Gastrocnemius medialis (tissue), 4 donors: ENCODE results near the gene RNASE13. TPM values are rescaled to one million over a fixed set of nuclear protein-coding genes. Genes with fewer than 3 reads are reported as not detected.

Experiments
- ATAC-seq, 2 donors: fragments of 150-250 bp; one replicate each; pipeline ENCODE4 v1.9.1; 2016
- DNase-seq, 2 donors: peaks; one replicate each; pipeline ENCODE4 v3.0.0-alpha.2; 2019
- H3K27ac ChIP-seq, 4 donors: fragments of 200-600 bp; sonication (generic); 1 replicate in 1 of 4; 2 replicates in 3 of 4; pipeline ENCODE4 v1.5.1; 2016 to 2018; ENCODE audit warnings: mild to moderate bottlenecking in 2 of 4, moderate library complexity in 1 of 4
- H3K27me3 ChIP-seq, 3 donors: fragments of 200-600 bp; sonication (generic) in 2 of 3; 1 replicate in 1 of 3; 2 replicates in 2 of 3; pipeline versions ENCODE4 v1.5.1 to v1.6.0; 2016 to 2019; ENCODE audit warnings: mild to moderate bottlenecking in 1 of 3, moderate library complexity in 1 of 3
- H3K36me3 ChIP-seq, 2 donors: fragments of 200-600 bp; sonication (generic) in 1 of 2; one replicate each; pipeline ENCODE4 v1.5.1; 2017 to 2018
- H3K4me1 ChIP-seq, 2 donors: fragments of 200-600 bp; sonication (generic) in 1 of 2; one replicate each; pipeline ENCODE4 v1.5.1; 2016 to 2017; ENCODE audit warnings: mild to moderate bottlenecking in 2 of 2
- H3K4me3 ChIP-seq, 4 donors: fragments of 200-600 bp; sonication (generic) in 3 of 4; 1 replicate in 1 of 4; 2 replicates in 3 of 4; pipeline ENCODE4 v1.5.1; 2016 to 2019; ENCODE audit warnings: mild to moderate bottlenecking in 2 of 4
- H3K9me3 ChIP-seq, 3 donors: fragments of 200-600 bp; sonication (generic) in 2 of 3; 1 replicate in 1 of 3; 2 replicates in 2 of 3; pipeline ENCODE4 v1.5.1; 2016 to 2019
- POLR2A ChIP-seq, 2 donors: fragments of 450-650 bp; IDR thresholded peaks; one replicate each; pipeline ENCODE4 v1.6.1; 2017; ENCODE audit warnings: antibody characterized with exemption in 2 of 2, mild to moderate bottlenecking in 2 of 2, moderate library complexity in 2 of 2
- in situ Hi-C, 4 donors: fragments of 200-750 bp; cut with MboI; loops; one replicate each; pipeline versions ENCODE4 v1.15.0 to v1.8.0; 2017; ENCODE audit warnings: low sequenced_read_pairs in 4 of 4
- intact Hi-C: fragments of 100-400 bp; cut with DNase I; formaldehyde crosslinking; loops from one replicate; pipeline ENCODE4 v1.15.1; 2023; ENCODE audit warnings: low total_unique reads
- total RNA-seq, 4 donors: library from RNA; depleted of rRNA; stranded (reverse); fragments of >200 nt; gene quantifications; one replicate each; pipeline versions ENCODE4 v1.1.0 to v1.2.3, GENCODE V29; 2016
- TF ChIP-seq, protein P1 (sequence below), 5 experiments: fragments of 450-650 bp in 3 of 5; fragments of 200-600 bp in 2 of 5; sonication (generic) in 2 of 5; IDR thresholded peaks in 4 of 5; conservative IDR thresholded peaks in 1 of 5; 1 replicate in 4 of 5; 2 replicates in 1 of 5; pipeline ENCODE4 v1.5.1; 2016 to 2019; ENCODE audit warnings: antibody characterized with exemption in 5 of 5, mild to moderate bottlenecking in 3 of 5, moderate library complexity in 3 of 5

Gene RNASE13
- total RNA-seq, 4 donors from 2014 or later: not detected

GRCh38 chr14:20998139-20998538 lies 36.5 kb downstream of the RNASE13 start:
- H3K9me3 ChIP-seq: no peaks in the 10 kb centered on the region
- ATAC-seq (no peak), DNase-seq (no peak)
- no peaks in the 10 kb centered on the region for H3K4me1 ChIP-seq
- in situ Hi-C loops: loop anchor here in 2 of 4 donors (25.0 kb wide), 1 partner anchor 661 kb away; the partner anchor contains the start of genes CCNB1IP1 (in 2 of the 2) and PARP2 (in 2 of the 2)
- H3K4me3 ChIP-seq: no peak overlapping the region
- peaks cover 0 to 43% of the 10 kb centered on the region in 2 donors for H3K36me3 ChIP-seq
- intact Hi-C loops: loop anchor here (10.0 kb wide), 1 partner anchor 217 kb away; no protein-coding TSS in a partner anchor
- no peaks in the 10 kb centered on the region for H3K27me3 ChIP-seq
- TF ChIP-seq, protein P1, sequence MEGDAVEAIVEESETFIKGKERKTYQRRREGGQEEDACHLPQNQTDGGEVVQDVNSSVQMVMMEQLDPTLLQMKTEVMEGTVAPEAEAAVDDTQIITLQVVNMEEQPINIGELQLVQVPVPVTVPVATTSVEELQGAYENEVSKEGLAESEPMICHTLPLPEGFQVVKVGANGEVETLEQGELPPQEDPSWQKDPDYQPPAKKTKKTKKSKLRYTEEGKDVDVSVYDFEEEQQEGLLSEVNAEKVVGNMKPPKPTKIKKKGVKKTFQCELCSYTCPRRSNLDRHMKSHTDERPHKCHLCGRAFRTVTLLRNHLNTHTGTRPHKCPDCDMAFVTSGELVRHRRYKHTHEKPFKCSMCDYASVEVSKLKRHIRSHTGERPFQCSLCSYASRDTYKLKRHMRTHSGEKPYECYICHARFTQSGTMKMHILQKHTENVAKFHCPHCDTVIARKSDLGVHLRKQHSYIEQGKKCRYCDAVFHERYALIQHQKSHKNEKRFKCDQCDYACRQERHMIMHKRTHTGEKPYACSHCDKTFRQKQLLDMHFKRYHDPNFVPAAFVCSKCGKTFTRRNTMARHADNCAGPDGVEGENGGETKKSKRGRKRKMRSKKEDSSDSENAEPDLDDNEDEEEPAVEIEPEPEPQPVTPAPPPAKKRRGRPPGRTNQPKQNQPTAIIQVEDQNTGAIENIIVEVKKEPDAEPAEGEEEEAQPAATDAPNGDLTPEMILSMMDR (IDR thresholded peaks at IDR 0.05 in 4 of 5, conservative IDR thresholded peaks at IDR 0.05 in 1 of 5): no peak
- TF ChIP-seq POLR2A (IDR thresholded peaks at IDR 0.05): no peak
- H3K27ac ChIP-seq: no peak overlapping the region

DNA sequence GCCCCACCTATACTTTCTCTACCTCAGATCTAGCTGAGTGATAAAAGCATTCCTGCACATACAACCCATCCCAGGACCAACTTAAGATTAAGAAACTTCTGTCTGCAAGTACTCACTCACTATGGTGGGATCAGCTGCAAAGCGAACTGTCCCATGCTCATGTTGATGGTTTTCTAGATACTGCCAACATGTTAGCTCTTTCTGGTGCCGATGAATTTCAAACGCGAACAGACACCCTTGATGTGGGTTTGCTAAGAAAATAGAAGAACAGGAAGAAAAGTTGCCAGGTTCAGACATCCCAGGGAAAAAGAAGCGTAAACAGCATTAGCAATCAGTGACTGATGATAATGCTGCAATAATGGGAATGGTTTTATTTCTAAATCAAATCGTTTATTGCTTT lies 37.0 kb downstream of the RNASE13 start:
- Histone ChIP-seq H3K27ac (no peak overlapping the region), H3K4me1 (no peaks in the 10 kb centered on the region), H3K36me3 (peaks cover 2 to 49% of the 10 kb centered on the region in 2 donors), H3K27me3 (no peaks in the 10 kb centered on the region), H3K9me3 (no peaks in the 10 kb centered on the region), H3K4me3 (no peak overlapping the region)
- ATAC-seq (no peak), DNase-seq (no peak)
- intact Hi-C loops (loop anchor here (10.0 kb wide), 1 partner anchor 217 kb away; no protein-coding TSS in a partner anchor), in situ Hi-C loops (loop anchor here in 2 of 4 donors (25.0 kb wide), 1 partner anchor 660 kb away; the partner anchor contains the start of genes CCNB1IP1 (in 2 of the 2) and PARP2 (in 2 of the 2))
- TF ChIP-seq, protein P1 (IDR thresholded peaks at IDR 0.05 in 4 of 5, conservative IDR thresholded peaks at IDR 0.05 in 1 of 5): no peak
- no peak for TF ChIP-seq POLR2A (IDR thresholded peaks at IDR 0.05)

DNA sequence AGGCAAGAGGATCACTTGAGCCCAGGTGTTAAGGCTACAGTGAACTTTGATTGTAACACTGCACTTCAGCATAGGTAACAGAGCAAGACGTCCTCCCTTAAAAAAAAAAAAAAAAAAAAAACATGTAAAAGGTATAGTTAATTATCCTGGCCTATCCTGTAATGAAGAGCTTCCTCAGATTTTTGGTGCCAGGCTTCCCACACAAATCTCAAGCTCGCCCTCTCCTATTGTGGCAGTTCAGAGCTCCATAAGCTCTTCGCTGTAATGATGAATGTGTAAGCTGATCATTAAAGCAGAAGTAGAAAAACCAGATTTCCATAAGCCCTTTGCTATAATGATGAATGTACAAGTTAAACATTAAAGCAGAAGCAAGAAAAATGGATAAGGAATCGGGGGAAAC lies 37.5 kb downstream of the RNASE13 start:
- intact Hi-C loops: loop anchor here (10.0 kb wide), 1 partner anchor 218 kb away; no protein-coding TSS in a partner anchor
- ATAC-seq: no peak
- in situ Hi-C loops: loop anchor here in 2 of 4 donors (25.0 kb wide), 1 partner anchor 660 kb away; the partner anchor contains the start of genes CCNB1IP1 (in 2 of the 2) and PARP2 (in 2 of the 2)
- TF ChIP-seq, protein P1 (IDR thresholded peaks at IDR 0.05 in 4 of 5, conservative IDR thresholded peaks at IDR 0.05 in 1 of 5): no peak
- TF ChIP-seq POLR2A (IDR thresholded peaks at IDR 0.05): no peak
- Histone ChIP-seq H3K4me1 (no peaks in the 10 kb centered on the region), H3K36me3 (peaks cover 5 to 54% of the 10 kb centered on the region in 2 donors), H3K27ac (no peak overlapping the region), H3K9me3 (no peaks in the 10 kb centered on the region), H3K27me3 (no peaks in the 10 kb centered on the region), H3K4me3 (no peak overlapping the region)
- DNase-seq: no peak

DNA sequence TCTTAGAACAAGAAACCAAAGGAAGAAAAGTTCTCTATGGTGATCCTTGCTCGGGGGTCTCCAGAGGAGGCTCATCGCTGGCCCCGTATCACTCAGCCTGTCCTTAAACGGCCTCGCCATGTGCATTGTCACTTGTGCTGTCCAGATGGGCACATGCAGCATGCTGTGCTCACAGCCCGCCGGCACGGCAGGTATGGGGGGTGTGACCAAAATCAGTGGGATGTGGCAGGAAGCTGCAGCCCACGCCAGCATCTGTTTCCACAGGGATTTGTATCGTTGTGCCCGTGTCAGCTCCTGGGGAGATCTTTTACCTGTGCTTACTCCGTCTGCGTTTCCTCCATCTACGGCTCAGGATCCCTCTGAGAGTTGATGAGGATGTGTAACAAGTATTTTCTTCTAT lies 38.1 kb downstream of the RNASE13 start:
- Histone ChIP-seq H3K4me1 (peaks cover 4% of the 10 kb centered on the region in 2 donors), H3K4me3 (no peak overlapping the region), H3K27ac (no peak overlapping the region), H3K9me3 (no peaks in the 10 kb centered on the region), H3K27me3 (no peaks in the 10 kb centered on the region), H3K36me3 (peaks cover 5 to 57% of the 10 kb centered on the region in 2 donors)
- TF ChIP-seq, protein P1 (IDR thresholded peaks at IDR 0.05 in 4 of 5, conservative IDR thresholded peaks at IDR 0.05 in 1 of 5): no peak
- TF ChIP-seq POLR2A (IDR thresholded peaks at IDR 0.05): no peak
- intact Hi-C loops: loop anchor here (10.0 kb wide), 1 partner anchor 218 kb away; no protein-coding TSS in a partner anchor
- in situ Hi-C loops: loop anchor here in 2 of 4 donors (25.0 kb wide), 1 partner anchor 659 kb away; the partner anchor contains the start of genes CCNB1IP1 (in 2 of the 2) and PARP2 (in 2 of the 2)
- DNase-seq: no peak
- no peak for ATAC-seq
